HEK293T (cell line): ENCODE data around the gene KLK8.

Source experiments
- ARNT ChIP-seq: fragments of 450-650 bp; IDR thresholded peaks from 2 replicates; pipeline ENCODE4 v1.6.1; 2017; ENCODE audit warnings: mild to moderate bottlenecking
- BHLHE40 ChIP-seq: fragments of 450-650 bp; IDR thresholded peaks from 2 replicates; pipeline ENCODE4 v1.6.1; 2016; ENCODE audit warnings: mild to moderate bottlenecking, moderate library complexity, borderline replicate concordance
- ELF4 ChIP-seq: fragments of 450-650 bp; IDR thresholded peaks from 2 replicates; pipeline ENCODE4 v1.6.1; 2017; ENCODE audit warnings: antibody characterized with exemption
- FOXA1 ChIP-seq: fragments of 450-650 bp; IDR thresholded peaks from 2 replicates; pipeline ENCODE4 v1.6.1; 2016; ENCODE audit warnings: mild to moderate bottlenecking
- FOXM1 ChIP-seq: fragments of 450-650 bp; IDR thresholded peaks from 2 replicates; pipeline ENCODE4 v1.6.1; 2017; ENCODE audit warnings: mild to moderate bottlenecking, borderline replicate concordance
- HDGF ChIP-seq: fragments of 450-650 bp; IDR thresholded peaks from 2 replicates; pipeline ENCODE4 v1.6.1; 2017; ENCODE audit warnings: antibody characterized with exemption, borderline replicate concordance
- L3MBTL2 ChIP-seq: fragments of 450-650 bp; conservative IDR thresholded peaks from 2 replicates; pipeline ENCODE4 v1.6.1; 2016; ENCODE audit warnings: mild to moderate bottlenecking
- LEF1 ChIP-seq: fragments of 450-650 bp; IDR thresholded peaks from 2 replicates; pipeline ENCODE4 v1.6.1; 2017; ENCODE audit warnings: mild to moderate bottlenecking, borderline replicate concordance
- NFRKB ChIP-seq: fragments of 450-650 bp; IDR thresholded peaks from 2 replicates; pipeline ENCODE4 v1.6.1; 2016; ENCODE audit warnings: mild to moderate bottlenecking, moderate library complexity
- SP1 ChIP-seq: fragments of 450-650 bp; IDR thresholded peaks from 2 replicates; pipeline ENCODE4 v1.6.1; 2017
- SUZ12 ChIP-seq: fragments of 450-650 bp; IDR thresholded peaks from 2 replicates; pipeline ENCODE4 v1.6.1; 2016; ENCODE audit warnings: mild to moderate bottlenecking
- TARDBP ChIP-seq: fragments of 450-650 bp; IDR thresholded peaks from 2 replicates; pipeline ENCODE4 v1.6.1; 2016

DNA sequence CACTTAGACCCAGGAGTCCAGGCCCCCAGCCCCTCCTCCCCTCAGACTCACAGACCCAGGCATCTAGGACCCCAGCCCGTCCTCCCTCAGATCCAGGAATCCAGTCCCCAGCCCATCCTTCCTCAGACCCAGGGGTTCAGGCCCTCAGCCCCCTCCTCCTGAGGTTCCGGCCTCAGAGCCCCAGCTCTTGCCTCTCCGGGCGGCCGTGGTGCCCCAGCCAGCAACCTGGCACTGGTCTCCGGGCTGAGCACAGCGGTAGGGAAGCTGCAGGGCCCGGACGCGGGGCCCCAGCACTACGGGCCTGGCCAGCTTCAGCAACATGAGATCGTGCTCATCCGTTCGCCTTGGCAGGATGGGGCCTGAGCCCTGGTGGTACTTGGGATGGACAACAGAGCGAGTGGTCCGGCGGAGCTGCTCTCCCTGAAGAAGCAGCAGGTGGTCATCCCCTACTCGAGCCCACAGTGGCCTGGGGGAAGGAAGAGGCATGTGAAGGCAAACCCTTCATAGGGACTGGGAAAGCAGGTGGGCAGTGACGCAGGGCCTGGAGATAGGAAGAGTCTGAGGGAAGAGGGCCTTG lies 14.4 kb upstream of the KLK8 start:
- TF ChIP-seq FOXA1 (no peak), TARDBP (no peak), ARNT (no peak), BHLHE40 (no peak), NFRKB (no peak), L3MBTL2 (no peak), SUZ12 (no peak), HDGF (no peak), SP1 (no peak), LEF1 (no peak), FOXM1 (no peak), ELF4 (no peak)
